ENCODE data around the gene WDR19.

Gene WDR19

GRCh38 chr4:39303871-39304270, 121.5 kb downstream of the WDR19 start:
- no peak for DNase-seq (ENCODE audit: low spot score)

DNA sequence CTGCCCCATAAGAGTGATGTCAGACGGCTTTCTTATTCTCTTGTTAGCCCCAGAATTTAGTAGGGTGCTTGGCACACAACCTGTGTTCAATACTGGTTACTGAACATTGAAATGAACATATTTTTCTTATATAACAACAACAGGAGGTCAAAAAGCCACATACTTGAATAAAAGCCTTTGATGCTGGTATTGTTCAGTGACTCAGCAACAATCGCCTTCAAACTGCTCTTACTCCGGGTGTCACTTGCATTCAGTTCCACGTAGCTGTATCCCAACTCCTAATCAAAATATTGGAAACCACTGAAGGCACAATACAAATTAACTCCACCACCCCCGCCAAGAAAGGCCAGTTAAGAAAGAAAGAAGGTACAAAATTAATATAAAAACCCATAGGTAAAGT, 122.3 kb downstream of the WDR19 start:
- no peak for DNase-seq (ENCODE audit: low spot score)

GRCh38 chr4:39305912-39306677, 123.8 kb downstream of the WDR19 start:
- DNase-seq (ENCODE audit: low spot score) = no peak

GRCh38 chr4:39308611-39309010, 126.3 kb downstream of the WDR19 start:
- no peak for DNase-seq (ENCODE audit: low spot score)

DNA sequence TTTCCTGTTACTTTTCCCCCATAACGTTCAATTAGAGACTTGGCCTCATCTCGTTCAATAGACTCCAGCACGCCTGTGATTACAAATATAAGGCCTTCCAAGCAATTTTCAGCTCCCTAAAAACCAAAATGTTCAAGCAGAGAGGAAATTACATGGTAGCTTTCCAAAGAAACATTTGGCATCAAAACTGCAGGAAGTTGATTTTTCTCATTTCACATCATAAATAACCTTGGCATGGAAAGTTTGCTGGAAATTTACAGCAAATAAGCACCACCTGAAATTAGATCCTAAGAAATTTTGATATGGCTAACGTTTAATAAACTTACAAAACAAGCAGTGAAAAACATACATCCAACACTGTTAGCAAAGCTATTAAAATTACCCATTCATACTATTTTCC, 130.5 kb downstream of the WDR19 start:
- DNase-seq (ENCODE audit: low spot score) = no peak

- DNase-seq (ENCODE audit: low spot score) = no peak
Measured at GRCh38 chr4:39319676-39320075, 137.3 kb downstream of the WDR19 start.

- no peak for DNase-seq (ENCODE audit: low spot score)
Measured at GRCh38 chr4:39320381-39321115, 138.2 kb downstream of the WDR19 start.

GRCh38 chr4:39323821-39324220, 141.5 kb downstream of the WDR19 start:
- DNase-seq (ENCODE audit: low spot score) = no peak

DNA sequence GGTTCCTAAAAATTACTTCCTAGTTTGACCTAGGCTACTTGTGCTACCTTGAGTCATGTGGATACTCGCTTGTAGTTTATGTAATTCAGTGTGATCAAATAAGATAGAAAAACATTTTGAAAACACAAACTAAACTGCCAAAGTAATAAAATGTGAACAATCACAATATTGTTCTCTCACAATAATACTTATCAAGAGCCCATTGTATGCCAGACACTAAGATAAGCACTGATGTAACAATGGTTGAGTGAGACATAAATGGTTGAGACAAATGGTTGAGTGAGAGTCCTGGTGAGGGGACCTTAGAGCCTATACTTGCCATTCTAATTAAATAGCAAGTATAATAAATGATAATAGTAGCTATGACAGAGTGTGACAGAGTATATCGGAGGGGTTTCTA, 142.1 kb downstream of the WDR19 start:
- DNase-seq (ENCODE audit: low spot score) = no peak

GRCh38 chr4:39324897-39325613, 142.7 kb downstream of the WDR19 start:
- no peak for DNase-seq (ENCODE audit: low spot score)

GRCh38 chr4:39326468-39326977, 144.2 kb downstream of the WDR19 start:
- DNase-seq (ENCODE audit: low spot score) = no peak

DNA sequence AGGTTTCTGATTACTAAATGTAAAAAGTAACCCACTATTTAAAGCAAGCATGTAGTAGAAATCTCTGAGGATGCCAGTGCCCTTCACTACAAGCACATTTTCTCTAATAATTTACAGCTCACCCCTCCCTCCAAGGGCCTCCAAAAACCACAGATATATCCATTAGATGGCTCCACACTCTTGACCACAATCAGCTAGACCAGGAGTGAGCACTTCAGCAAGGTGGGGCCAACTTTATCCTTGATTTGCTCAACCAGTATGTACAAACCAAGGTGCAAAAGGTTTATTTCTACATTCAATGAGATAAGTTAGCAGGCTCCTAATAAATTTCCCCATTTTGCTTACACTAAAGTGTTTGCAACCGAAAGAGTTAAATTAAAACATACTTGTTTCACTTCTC, 148.0 kb downstream of the WDR19 start:
- DNase-seq (ENCODE audit: low spot score) = no peak

GRCh38 chr4:39331191-39331590, 148.9 kb downstream of the WDR19 start:
- DNase-seq (ENCODE audit: low spot score) = no peak

Measured in ecto neural progenitor cell (in vitro differentiated cells).